GM10847 (cell line): ENCODE measurements around the gene PANK1.

Source experiments
- POLR2A ChIP-seq: IDR thresholded peaks from 2 replicates; pipeline ENCODE4 v1.6.1; 2011; ENCODE audit not compliant: insufficient read length; ENCODE audit errors: extremely low read depth

The PANK1 gene

DNA sequence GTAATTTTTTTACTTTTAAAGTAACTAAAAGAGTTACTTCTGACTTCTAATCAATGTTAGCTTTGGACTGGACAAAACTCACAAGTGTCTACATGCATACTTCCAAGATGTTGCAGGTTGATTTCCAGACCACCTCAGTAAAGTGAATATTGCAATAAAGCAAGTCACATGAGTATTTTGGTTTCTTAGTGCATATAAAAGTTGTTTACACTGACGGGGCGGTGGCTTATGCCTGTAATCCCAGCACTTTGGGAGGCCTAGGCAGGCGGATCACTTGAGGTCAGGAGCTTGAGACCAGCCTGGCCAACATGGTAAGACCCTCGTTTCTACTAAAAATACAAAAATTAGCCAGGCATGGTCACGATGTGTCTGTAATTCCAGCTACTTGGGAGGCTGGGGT, 40.8 kb downstream of the PANK1 start:
- no peak for TF ChIP-seq POLR2A

DNA sequence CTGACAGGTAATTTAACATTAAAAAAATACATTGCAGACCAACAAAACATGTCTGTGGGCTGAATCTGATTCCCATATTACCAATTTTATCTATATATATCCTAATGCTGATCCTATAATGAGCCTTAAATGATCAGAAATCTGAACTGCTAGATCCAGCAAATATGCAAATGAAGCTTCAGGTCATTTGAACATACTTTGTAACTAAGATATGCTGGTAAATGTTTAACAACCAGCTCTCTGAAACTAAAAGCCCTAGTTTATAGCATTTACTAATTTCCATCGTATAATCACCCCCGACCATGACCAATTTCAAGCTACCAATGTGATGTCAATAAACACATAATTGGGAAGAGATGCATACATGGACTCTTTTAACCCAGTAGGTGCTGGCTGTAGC, 42.1 kb downstream of the PANK1 start:
- TF ChIP-seq POLR2A, result no peak

DNA sequence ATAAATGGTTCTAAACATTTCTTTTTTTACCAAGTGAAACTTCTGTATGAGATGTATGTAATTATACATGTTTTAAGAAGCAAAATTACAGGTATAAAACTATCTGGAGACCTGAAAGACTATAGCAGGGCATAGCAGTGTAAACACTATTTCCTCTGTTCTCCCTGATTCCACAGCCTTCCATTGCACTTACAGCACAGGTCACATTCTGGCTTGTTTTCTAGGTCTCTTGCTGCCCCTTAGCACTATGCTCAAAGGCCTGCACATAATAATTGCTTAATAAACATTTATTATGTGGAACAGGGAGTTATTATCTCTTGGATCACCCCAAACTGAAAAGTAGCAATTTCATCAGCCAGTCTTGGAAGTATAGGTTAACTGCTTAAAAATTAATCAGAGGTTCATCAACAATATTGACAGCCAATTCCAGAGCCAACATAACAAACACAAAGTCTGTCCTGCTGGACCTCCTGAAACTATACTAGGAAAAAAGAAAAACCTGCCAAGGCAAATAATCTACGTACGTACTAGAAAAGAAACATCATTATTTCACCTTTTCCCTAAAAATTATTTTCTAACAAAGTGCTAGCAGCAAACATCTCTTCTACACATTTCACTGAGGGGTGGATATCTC, 43.2 kb downstream of the PANK1 start:
- TF ChIP-seq POLR2A, result no peak

DNA sequence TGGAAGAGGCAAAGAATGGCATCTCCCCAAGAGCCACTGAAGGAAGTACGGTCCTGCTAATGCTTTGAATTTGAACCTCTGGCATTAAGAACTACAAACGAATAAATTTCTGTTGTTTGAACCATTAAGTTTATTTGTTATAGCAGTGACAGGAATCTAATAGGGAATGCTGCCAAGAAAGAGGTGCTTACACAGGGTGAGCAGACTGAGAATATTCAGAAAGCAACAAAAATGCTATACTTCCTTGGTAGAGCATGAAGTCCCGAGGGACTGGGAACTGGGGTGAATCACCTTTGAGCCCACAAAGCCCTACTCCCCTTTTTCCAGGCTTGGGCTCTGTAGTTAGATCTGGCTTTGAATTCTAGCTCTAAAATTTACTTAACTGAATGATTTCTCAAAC, 45.0 kb downstream of the PANK1 start:
- TF ChIP-seq POLR2A, result no peak

DNA sequence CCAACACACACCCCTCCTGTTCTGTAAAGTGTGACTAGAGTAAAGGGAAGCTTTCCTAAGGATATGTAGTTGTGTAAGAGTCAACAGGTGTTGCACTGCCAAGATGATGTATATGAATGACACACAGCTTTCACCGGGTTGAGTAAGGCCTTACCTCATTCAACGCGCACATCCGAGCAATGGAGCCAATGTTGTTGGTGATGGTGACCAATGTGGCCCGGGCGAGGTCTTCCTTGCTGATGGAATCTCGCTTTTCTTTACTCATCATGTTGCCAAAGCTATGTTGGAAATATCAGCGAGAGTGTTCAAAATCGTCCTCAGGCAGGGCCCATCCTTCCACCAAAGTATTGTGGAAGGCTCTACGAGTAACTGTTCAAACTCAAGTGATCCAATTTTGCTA, 52.0 kb downstream of the PANK1 start:
- TF ChIP-seq POLR2A, result no peak

DNA sequence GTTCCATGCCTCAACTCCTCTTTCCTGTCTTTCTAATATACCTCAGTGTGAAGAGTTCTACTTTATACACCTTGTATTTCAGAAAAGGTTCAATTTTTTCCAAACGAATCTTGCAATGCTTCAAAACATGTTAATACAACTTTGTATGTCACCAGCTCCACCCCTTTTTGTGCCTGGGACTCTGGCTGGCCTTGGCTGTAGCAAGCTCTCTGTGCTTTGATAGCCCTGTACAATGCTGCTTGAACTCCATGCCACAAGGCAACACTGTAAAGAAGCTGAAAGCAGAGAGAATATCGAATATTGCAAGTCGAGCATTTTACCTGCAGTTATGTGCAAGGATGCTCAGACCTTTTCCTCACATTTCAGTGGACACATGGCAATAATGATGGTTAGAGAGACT, 52.5 kb downstream of the PANK1 start:
- no peak for TF ChIP-seq POLR2A

DNA sequence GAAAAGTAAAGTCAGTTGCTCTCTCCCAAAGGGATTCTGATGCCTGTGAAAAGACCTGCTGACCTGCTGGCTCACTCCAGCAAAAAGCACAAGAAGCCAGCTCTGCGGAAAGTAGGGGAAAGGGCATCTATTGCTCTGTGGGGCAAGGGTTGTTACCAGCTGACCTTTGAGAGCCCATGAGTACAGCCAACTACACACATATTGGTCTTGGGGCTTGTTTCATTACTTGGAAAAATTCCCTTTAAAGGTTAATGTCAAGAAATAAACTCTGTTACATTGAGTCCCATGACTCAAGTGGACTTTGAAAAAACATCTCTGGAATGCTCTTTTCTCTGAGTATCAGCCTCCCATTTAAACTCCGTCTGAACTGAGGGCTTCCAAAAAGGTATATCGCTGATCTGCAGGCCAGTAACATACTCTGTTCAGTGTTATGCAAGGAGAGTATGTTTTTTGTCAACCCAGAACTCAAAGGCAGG, 53.2 kb downstream of the PANK1 start:
- no peak for TF ChIP-seq POLR2A

DNA sequence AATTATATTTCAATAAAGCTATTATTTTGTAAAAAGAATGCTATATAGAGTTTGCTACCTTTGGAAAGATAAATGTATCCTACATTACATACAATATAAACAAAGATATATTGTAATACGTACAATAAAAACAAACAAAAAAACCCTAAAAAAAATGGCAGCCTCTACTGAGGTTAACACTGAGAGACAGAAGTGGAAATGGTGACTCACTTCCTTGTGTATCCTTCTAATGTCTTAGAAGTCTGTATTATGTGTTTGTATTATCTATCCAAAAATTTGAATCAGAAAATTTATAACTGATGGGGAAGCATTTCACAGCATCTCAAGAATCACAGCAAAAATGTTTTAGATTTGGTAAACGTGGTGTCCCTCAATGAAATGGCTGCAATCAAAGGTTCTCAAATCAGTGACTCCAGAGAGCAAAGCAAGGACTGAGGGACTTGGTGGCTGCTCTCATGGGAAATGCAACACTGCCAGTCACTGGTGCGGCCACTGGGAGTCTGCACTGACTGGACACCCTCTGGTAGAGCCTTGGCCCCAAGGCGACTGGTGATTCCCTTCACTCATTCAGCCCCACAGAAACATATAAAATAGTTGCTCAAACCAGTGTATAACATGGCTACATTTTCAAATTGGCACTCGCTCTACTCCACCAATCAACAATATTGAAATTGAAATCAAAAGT, 53.8 kb downstream of the PANK1 start:
- TF ChIP-seq POLR2A, result no peak

DNA sequence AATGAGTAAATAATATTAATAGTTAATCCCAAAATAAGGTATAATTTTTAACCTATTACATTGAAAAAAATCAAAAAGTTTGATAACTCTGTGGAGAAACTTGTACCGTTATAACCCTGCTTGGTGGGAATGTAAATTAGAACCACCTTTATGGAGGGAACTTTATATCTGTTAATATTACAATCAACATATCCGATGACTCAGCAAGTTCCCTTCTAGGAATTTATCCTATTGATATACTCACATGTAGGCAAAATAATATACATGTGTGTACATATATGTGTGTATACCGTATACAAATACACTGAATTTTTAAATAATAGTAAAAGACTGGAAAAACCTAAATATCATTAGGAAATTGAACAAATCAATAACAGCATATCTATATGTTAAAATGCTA, 54.7 kb downstream of the PANK1 start:
- TF ChIP-seq POLR2A, result no peak

DNA sequence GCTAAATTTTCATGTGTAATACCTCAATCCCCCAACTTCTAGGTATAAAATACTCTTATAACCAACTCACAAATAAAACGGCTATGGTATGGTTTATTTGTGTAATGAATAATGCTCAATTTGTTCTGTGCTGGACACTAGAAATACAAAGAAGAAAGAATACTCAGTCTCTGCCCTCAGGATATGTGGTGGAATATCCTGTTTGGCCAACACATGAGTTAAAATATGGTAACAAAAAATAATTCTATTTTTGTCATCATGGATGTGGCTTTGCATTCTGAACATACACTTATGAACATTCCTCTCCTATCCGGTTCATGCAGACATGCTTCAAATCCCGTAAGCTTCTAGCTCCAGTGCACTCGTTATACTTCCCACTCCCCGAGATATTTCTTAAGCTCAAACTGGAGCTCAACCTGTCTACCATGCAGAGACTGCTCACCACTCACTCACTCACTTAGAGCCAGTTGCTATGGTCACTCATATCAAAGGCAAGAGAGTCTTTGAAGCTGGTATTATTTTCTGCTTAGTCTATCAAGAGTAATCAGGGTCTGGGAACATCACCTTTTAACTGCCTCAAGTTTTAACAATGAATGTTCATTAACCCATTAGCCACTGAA, 55.8 kb downstream of the PANK1 start:
- TF ChIP-seq POLR2A, result no peak

DNA sequence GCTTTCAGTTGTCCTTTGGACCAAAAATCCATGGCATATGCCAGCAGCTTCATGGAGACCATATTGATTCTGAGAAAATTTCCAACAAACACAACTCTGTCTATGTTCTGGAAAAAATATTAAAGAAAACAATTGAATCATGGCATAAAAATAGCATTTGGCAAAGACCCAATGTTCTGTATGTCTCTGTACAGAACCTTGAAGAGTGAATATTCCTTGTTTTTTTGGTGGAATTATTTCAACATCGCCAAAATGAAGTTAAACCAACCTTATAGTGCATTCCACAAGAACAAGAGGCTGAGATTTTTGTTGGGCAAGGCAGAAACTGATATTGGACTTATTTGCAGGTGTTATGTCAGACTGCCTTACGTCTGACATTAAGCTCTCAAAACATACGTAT, 56.4 kb downstream of the PANK1 start:
- TF ChIP-seq POLR2A, result no peak

DNA sequence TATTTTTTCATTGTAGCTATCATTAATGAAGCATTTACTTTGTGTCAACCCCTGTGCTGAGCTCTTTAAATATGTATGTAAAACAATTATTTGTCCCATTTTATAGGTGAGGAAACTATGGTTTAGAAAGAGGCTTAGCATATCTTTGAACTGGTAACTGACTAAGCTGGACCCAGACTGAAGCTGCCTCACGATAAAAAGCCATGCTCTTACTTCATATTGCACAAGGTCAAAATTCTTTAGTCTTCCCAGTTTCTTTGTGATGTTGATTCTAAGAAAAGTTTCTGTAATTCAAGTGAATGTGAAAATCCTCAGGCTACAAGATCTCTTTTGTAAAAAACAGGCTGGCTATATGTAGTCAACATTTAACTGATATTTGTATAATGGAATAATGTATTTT, 63.0 kb downstream of the PANK1 start:
- no peak for TF ChIP-seq POLR2A

DNA sequence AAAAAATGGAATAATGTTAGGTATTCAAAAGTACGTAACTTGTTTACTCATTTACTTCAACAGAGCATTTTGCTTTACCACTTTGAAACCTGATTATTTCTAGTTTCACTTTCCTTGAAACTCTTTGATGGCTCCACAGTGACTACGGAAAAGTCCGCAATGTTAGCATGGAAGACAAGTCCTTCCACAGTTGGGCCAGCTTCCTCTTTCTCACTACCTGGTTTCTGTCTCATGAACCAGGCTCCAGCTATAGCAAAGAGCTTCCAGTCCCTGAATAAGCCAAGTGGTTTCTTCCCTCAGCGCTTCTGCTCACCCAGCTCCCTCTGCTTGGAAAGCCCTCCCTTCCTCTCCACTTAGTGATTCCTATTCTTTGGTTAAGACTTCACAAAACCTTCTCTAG, 64.8 kb downstream of the PANK1 start:
- TF ChIP-seq POLR2A, result no peak

DNA sequence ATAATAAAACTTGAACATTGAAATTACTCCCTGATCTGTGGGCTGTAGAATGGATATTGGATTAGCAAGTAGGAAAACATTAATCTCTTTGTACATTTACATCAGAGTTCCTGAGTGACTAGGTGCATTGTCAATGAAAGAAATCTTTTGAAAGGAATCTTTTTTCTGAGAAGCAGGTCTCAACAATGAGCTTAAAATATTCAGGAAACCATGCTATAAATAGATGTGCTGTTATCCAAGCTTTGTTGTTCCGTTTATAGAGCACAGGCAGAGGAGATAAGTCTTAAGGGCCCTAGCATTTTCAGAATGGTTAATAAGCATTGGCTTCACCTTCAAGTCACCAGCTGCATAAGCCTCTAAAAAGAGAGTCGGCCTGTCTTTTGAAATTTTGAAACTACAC, 68.3 kb downstream of the PANK1 start:
- TF ChIP-seq POLR2A, result no peak

DNA sequence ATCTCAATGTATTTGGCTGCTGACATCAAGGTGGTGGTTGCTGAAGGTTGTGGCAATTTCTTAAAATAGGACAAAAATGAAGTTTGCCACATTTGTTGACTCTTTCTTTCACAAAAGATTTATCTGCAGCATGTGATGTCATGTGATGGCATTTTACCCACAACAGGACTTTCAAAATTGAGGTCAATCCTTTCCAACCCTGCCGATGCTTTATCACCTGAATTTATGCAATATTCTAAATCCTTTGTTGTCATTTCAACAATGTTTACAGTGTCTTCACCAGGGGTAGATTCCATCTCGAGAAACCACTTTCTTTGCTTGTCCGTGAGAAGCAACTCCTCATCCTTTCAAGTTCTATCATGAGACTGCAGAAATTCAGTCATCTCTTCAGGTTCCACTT, 69.0 kb downstream of the PANK1 start:
- TF ChIP-seq POLR2A, result no peak

DNA sequence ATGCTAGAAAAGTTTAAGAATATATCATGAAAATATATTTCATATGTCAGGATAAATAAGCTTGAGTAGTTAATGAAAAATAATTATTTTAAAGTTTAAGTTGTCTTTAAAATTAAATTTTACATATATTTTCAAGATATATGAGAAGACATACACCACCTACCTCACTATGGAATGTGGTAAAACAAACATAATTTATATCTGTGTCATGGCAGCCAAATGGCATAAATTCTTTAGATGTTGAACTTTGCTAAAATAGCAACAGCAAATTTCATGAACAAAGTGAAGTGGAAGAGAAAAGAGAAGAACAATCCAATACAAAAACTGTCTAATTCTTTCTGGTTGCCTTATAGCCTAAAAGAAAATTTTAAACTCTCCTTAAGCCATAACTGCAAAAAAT, 70.0 kb downstream of the PANK1 start:
- TF ChIP-seq POLR2A, result no peak
